Fibroblast of lung (primary cell): ENCODE data around the gene PHF21A. TPM values are rescaled to one million over a fixed set of nuclear protein-coding genes. Genes with fewer than 3 reads are reported as not detected.

Experiments
- DNase-seq, 2 donors: peaks; one replicate each; pipeline versions ENCODE4 v3.0.0 to v3.0.0-alpha.2; 2010; ENCODE audit warnings: low read depth in 2 of 2
- H2AFZ ChIP-seq: 2 replicates; pipeline ENCODE4 v1.5.1; 2012; ENCODE audit warnings: low read length, control low read depth, inconsistent platforms
- H3K27ac ChIP-seq: 2 replicates; pipeline ENCODE4 v1.5.1; 2011; ENCODE audit warnings: low read length, control low read depth; ENCODE audit not compliant: insufficient read depth
- H3K27me3 ChIP-seq: 2 replicates; pipeline ENCODE4 v1.5.1; 2011; ENCODE audit warnings: mild to moderate bottlenecking, low read length; ENCODE audit not compliant: control insufficient read depth, insufficient read depth
- H3K36me3 ChIP-seq: 2 replicates; pipeline ENCODE4 v1.5.1; 2011; ENCODE audit warnings: low read length; ENCODE audit not compliant: control insufficient read depth, insufficient read depth
- H3K4me1 ChIP-seq: 2 replicates; pipeline ENCODE4 v1.5.1; 2011; ENCODE audit warnings: low read length; ENCODE audit not compliant: control insufficient read depth, insufficient read depth; ENCODE audit errors: extremely low read depth
- H3K4me2 ChIP-seq: 2 replicates; pipeline ENCODE4 v1.5.1; 2011; ENCODE audit warnings: low read length, control low read depth; ENCODE audit not compliant: insufficient read depth; ENCODE audit errors: extremely low read depth
- H3K4me3 ChIP-seq, 4 experiments: fragments of 200-600 bp in 1 of 4; sonication (generic) in 1 of 4; replicated peaks in 1 of 4; 2 replicates each; pipeline ENCODE4 v1.5.1; 2011 to 2016; ENCODE audit warnings: low read length in 4 of 4, low read depth in 3 of 4, mild to moderate bottlenecking in 3 of 4, control low read depth in 2 of 4, inconsistent platforms in 1 of 4, mixed read lengths in 1 of 4; ENCODE audit not compliant: insufficient read depth in 1 of 4; ENCODE audit errors: control extremely low read depth in 1 of 4
- H3K79me2 ChIP-seq: 2 replicates; pipeline ENCODE4 v1.5.1; 2012; ENCODE audit warnings: mild to moderate bottlenecking, low read length, inconsistent platforms; ENCODE audit not compliant: control insufficient read depth, insufficient read depth
- H3K9ac ChIP-seq: 2 replicates; pipeline ENCODE4 v1.5.1; 2011; ENCODE audit warnings: mild to moderate bottlenecking, low read length, control low read depth; ENCODE audit not compliant: insufficient read depth
- H3K9me3 ChIP-seq: 2 replicates; pipeline ENCODE4 v1.5.1; 2012; ENCODE audit warnings: low read depth, low read length; ENCODE audit not compliant: control insufficient read depth, insufficient read depth
- H4K20me1 ChIP-seq: 2 replicates; pipeline ENCODE4 v1.5.1; 2011; ENCODE audit warnings: low read length; ENCODE audit not compliant: control insufficient read depth, insufficient read depth; ENCODE audit errors: extremely low read depth
- CTCF ChIP-seq, 2 donors: IDR thresholded peaks in 1 of 2; conservative IDR thresholded peaks in 1 of 2; 1 replicate in 1 of 2; 2 replicates in 1 of 2; pipeline ENCODE4 v1.5.1; 2011 to 2012; ENCODE audit warnings: low read length in 2 of 2, control low read depth in 1 of 2, inconsistent platforms in 1 of 2, low read depth in 1 of 2, mild to moderate bottlenecking in 1 of 2
- EZH2 ChIP-seq: IDR thresholded peaks from 2 replicates; pipeline ENCODE4 v1.5.1; 2012; ENCODE audit warnings: low read length, control low read depth, mild to moderate bottlenecking; ENCODE audit errors: missing control alignments
- polyA plus RNA-seq, 2 donors: library from polyadenylated mRNA; depleted of rRNA in 1 of 2; stranded (reverse) in 1 of 2; unstranded in 1 of 2; fragments of >200 nt; gene quantifications; 2 replicates each; pipeline ENCODE4 v1.2.1, GENCODE V29; 2011 to 2012; ENCODE audit warnings: missing spikeins in 1 of 2
- total RNA-seq: library from RNA; depleted of rRNA; stranded (reverse); fragments of >200 nt; gene quantifications from 2 replicates; pipeline ENCODE4 v1.2.1, GENCODE V29; 2014

Gene PHF21A
- total and polyA plus RNA-seq, 2 donors (not counting 1 experiment from before 2014, with no cell fraction given), result 18.5 to 21.0 TPM

DNA sequence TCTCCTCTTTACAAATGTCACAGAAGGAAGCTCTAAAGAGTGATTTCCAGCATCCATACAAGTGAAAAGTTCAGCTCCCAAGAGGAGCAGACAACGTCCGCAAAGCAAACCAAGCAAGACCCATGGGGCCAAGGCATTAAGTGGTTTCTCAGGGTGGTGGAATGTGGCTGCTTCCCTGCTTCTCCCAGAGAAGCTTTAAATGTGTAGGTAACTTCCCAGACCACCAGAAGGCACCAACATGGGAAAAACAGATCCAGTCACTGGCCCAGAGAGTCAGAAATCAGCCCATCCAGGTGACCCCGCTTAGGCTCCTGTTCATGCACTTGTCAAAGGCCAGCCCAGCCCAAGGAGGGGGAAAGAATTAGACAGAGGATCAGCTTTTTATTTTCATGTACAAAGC is 13.3 kb upstream of the PHF21A start:
- DNase-seq, result no peak
- TF ChIP-seq CTCF (conservative IDR thresholded peaks at IDR 0.05 in 1 of 2, IDR thresholded peaks at IDR 0.05 in 1 of 2; ENCODE audit: low read depth in 1 of 2, low read length in 2 of 2), result no peak
- no peak for TF ChIP-seq EZH2
- Histone ChIP-seq H3K79me2 (no peaks in the 10 kb centered on the region), H3K9me3 (no peaks in the 10 kb centered on the region), H3K4me1 (no peaks in the 10 kb centered on the region), H3K4me3 (no peak overlapping the region), H3K27ac (no peak overlapping the region), H4K20me1 (no peaks in the 10 kb centered on the region), H3K27me3 (peaks cover 3% of the 10 kb centered on the region), H3K36me3 (no peaks in the 10 kb centered on the region), H3K9ac (no peak overlapping the region), H3K4me2 (no peak overlapping the region), H2AFZ (no peak overlapping the region)

DNA sequence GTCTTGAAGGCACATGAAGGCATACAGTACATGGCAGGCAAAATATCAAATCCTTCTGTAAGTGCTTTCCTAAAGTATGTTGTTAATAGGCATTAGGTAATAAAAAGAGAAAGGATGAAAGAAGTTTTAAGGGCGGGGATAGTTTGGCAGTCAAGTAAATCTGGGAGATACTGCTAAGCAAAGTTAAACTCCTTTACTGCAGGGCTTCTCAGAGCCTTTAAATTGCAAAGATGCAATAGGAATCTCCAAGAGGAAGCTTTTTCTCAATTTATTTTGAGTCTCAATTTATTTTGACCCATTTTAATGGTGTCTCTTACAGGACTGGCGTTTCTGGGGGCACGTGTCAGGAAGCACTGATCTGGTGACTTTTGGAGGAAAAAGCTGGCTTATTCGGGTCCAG is 12.8 kb upstream of the PHF21A start:
- no peak for DNase-seq
- Histone ChIP-seq H2AFZ (no peak overlapping the region), H3K36me3 (no peaks in the 10 kb centered on the region), H3K9ac (no peak overlapping the region), H3K4me3 (no peak overlapping the region), H3K4me2 (no peak overlapping the region), H3K27ac (no peak overlapping the region), H3K79me2 (no peaks in the 10 kb centered on the region), H3K9me3 (no peaks in the 10 kb centered on the region), H4K20me1 (no peaks in the 10 kb centered on the region), H3K27me3 (peaks cover 3% of the 10 kb centered on the region), H3K4me1 (no peaks in the 10 kb centered on the region)
- TF ChIP-seq EZH2 (no peak), CTCF (conservative IDR thresholded peaks at IDR 0.05 in 1 of 2, IDR thresholded peaks at IDR 0.05 in 1 of 2; ENCODE audit: low read depth in 1 of 2, low read length in 2 of 2) (no peak)

GRCh38 chr11:46133119-46133518 is 11.9 kb upstream of the PHF21A start:
- Histone ChIP-seq H3K4me3 (no peak overlapping the region), H3K36me3 (no peaks in the 10 kb centered on the region), H3K79me2 (no peaks in the 10 kb centered on the region), H3K27ac (no peak overlapping the region), H3K9ac (no peak overlapping the region), H3K4me1 (no peaks in the 10 kb centered on the region), H2AFZ (no peak overlapping the region), H3K27me3 (peaks cover 3% of the 10 kb centered on the region), H4K20me1 (no peaks in the 10 kb centered on the region), H3K9me3 (no peaks in the 10 kb centered on the region), H3K4me2 (no peak overlapping the region)
- TF ChIP-seq CTCF (conservative IDR thresholded peaks at IDR 0.05 in 1 of 2, IDR thresholded peaks at IDR 0.05 in 1 of 2; ENCODE audit: low read depth in 1 of 2, low read length in 2 of 2), result no peak
- TF ChIP-seq EZH2, result no peak
- DNase-seq, result no peak
